HepG2 (cell line): ENCODE data around the gene B4GALT2. TPM values are rescaled to one million over a fixed set of nuclear protein-coding genes. Genes with fewer than 3 reads are reported as not detected.
A peak's percentile ranks its signal among the peaks of the same experiment; 100 is the strongest.

ENCODE experiments used
- CENPX ChIP-seq: sonication (generic); formaldehyde crosslinking; IDR thresholded peaks from 2 replicates; pipeline ENCODE4 v1.9.0; 2021; ENCODE audit warnings: mild to moderate bottlenecking, missing genetic modification reagents, moderate library complexity
- CTCF ChIP-seq: sonication (generic); formaldehyde crosslinking; IDR thresholded peaks from 2 replicates; pipeline ENCODE4 v1.5.0; 2020; ENCODE audit warnings: mild to moderate bottlenecking, missing genetic modification reagents, moderate library complexity
- FLYWCH1 ChIP-seq: sonication (generic); formaldehyde crosslinking; IDR thresholded peaks from 2 replicates; pipeline ENCODE4 v1.8.1; 2023; ENCODE audit warnings: mild to moderate bottlenecking, missing genetic modification reagents
- FOXM1 ChIP-seq: sonication (generic); formaldehyde crosslinking; IDR thresholded peaks from 2 replicates; pipeline ENCODE4 v1.5.0; 2020; ENCODE audit warnings: missing genetic modification reagents
- FOXP1 ChIP-seq, 2 experiments: fragments of 450-650 bp in 1 of 2; IDR thresholded peaks; 2 replicates each; pipeline ENCODE4 v1.6.1; 2017 to 2018; ENCODE audit warnings: antibody characterized with exemption in 1 of 2
- GTF2F1 ChIP-seq: fragments of 150-350 bp; IDR thresholded peaks from 2 replicates; pipeline ENCODE4 v1.6.1; 2014; ENCODE audit warnings: low read length
- HNRNPK ChIP-seq: fragments of 200-400 bp; formaldehyde crosslinking; IDR thresholded peaks from 2 replicates; pipeline ENCODE4 v1.6.1; 2018; ENCODE audit warnings: low read length, low read depth, moderate library complexity, mild to moderate bottlenecking; ENCODE audit not compliant: poor library complexity, severe bottlenecking
- KLF6 ChIP-seq: IDR thresholded peaks from 2 replicates; pipeline ENCODE4 v1.8.0; 2016; ENCODE audit warnings: missing biosample characterization, missing genetic modification reagents
- MEIS1 ChIP-seq: sonication (generic); formaldehyde crosslinking; IDR thresholded peaks from 2 replicates; pipeline ENCODE4 v1.9.0; 2021; ENCODE audit warnings: mild to moderate bottlenecking, missing genetic modification reagents, moderate library complexity, borderline replicate concordance
- NAIF1 ChIP-seq: sonication (generic); formaldehyde crosslinking; IDR thresholded peaks from 2 replicates; pipeline ENCODE4 v1.5.0; 2020; ENCODE audit warnings: mild to moderate bottlenecking, missing genetic modification reagents, borderline replicate concordance
- PBX2 ChIP-seq: IDR thresholded peaks from 2 replicates; pipeline ENCODE4 v1.6.1; 2016; ENCODE audit warnings: control low read depth
- PCBP2 ChIP-seq: fragments of 200-400 bp; formaldehyde crosslinking; optimal IDR thresholded peaks from 2 replicates; pipeline ENCODE3; 2018; ENCODE audit warnings: low read length, low read depth; ENCODE audit not compliant: poor library complexity, severe bottlenecking
- POGK ChIP-seq: sonication (generic); formaldehyde crosslinking; conservative IDR thresholded peaks from 2 replicates; pipeline ENCODE4 v1.8.0; 2022; ENCODE audit warnings: mild to moderate bottlenecking, moderate library complexity, missing genetic modification reagents
- RXRB ChIP-seq: IDR thresholded peaks from 2 replicates; pipeline ENCODE4 v1.6.1; 2016; ENCODE audit warnings: borderline replicate concordance, missing genetic modification reagents, missing compliant biosample characterization
- SMAD3 ChIP-seq: sonication (generic); formaldehyde crosslinking; IDR thresholded peaks from 2 replicates; pipeline ENCODE4 v1.4.0; 2020; ENCODE audit warnings: missing genetic modification reagents
- SMARCC2 ChIP-seq: fragments of 450-650 bp; IDR thresholded peaks from 2 replicates; pipeline ENCODE4 v1.6.1; 2017; ENCODE audit warnings: antibody characterized with exemption, mild to moderate bottlenecking
- SSRP1 ChIP-seq: IDR thresholded peaks from 2 replicates; pipeline ENCODE4 v1.6.1; 2016; ENCODE audit warnings: control low read depth
- ZFP36 ChIP-seq: fragments of 150-350 bp; IDR thresholded peaks from 2 replicates; pipeline ENCODE4 v1.6.1; 2018; ENCODE audit warnings: borderline replicate concordance, low read length, low read depth; ENCODE audit not compliant: partially characterized antibody
- polyA plus RNA-seq, 8 experiments: library from polyadenylated mRNA; depleted of rRNA in 3 of 8; stranded (reverse) in 7 of 8; unstranded in 1 of 8; fragments of >200 nt; fragmentation: Illumina TruSeq in 4 of 8; extraction: Trizol in 4 of 8; gene quantifications; 2 replicates each; pipeline versions ENCODE4 v1.2.1 to v1.2.3, GENCODE V29; 2011 to 2016; ENCODE audit warnings: low read depth in 4 of 8, missing spikeins in 1 of 8, mixed read lengths in 1 of 8; ENCODE audit not compliant: insufficient read depth in 1 of 8
- total RNA-seq, 5 experiments: library from RNA; depleted of rRNA; stranded (reverse); fragments of >200 nt; fragmentation: Illumina TruSeq; extraction: Trizol; gene quantifications; 2 replicates each; pipeline ENCODE4 v1.2.3, GENCODE V29; 2016; ENCODE audit warnings: low read depth in 1 of 5
- TF ChIP-seq, protein P1 (sequence below): sonication (generic); formaldehyde crosslinking; IDR thresholded peaks from 2 replicates; pipeline ENCODE4 v1.9.0; 2021; ENCODE audit warnings: missing genetic modification reagents, mild to moderate bottlenecking, borderline replicate concordance

The B4GALT2 gene
- total and polyA plus RNA-seq, 2 of the 13 experiments (the other 11 are each of a cell fraction or from before 2014, with no cell fraction given), result 41.9 to 78.0 TPM

- TF ChIP-seq SMARCC2 (no peak), FLYWCH1 (CRISPR knock-in tag) (0 out of 2 replicates have a peak, but pooled peaks have one; percentile 57), POGK (CRISPR knock-in tag) (no peak), SMAD3 (CRISPR knock-in tag) (no peak), CTCF (CRISPR knock-in tag) (peak; percentile 16; the same call in 1 of the 2 replicates), KLF6 (CRISPR knock-in tag) (no peak), CENPX (CRISPR knock-in tag) (no peak), NAIF1 (CRISPR knock-in tag) (no peak; the same call in 1 of the 2 replicates), HNRNPK (peak; percentile 33), PBX2 (no peak), FOXM1 (CRISPR knock-in tag) (no peak), ZFP36 (no peak), GTF2F1 (no peak), SSRP1 (CRISPR knock-in tag) (no peak), PCBP2 (no peak), MEIS1 (CRISPR knock-in tag) (no peak), RXRB (CRISPR knock-in tag) (no peak), FOXP1 (IDR thresholded peaks at IDR 0.05) (no peak), FOXP1 (CRISPR knock-in tag; IDR thresholded peaks at IDR 0.05) (0 out of 2 replicates have a peak, but pooled peaks have one; percentile 11)
- TF ChIP-seq, protein P1, sequence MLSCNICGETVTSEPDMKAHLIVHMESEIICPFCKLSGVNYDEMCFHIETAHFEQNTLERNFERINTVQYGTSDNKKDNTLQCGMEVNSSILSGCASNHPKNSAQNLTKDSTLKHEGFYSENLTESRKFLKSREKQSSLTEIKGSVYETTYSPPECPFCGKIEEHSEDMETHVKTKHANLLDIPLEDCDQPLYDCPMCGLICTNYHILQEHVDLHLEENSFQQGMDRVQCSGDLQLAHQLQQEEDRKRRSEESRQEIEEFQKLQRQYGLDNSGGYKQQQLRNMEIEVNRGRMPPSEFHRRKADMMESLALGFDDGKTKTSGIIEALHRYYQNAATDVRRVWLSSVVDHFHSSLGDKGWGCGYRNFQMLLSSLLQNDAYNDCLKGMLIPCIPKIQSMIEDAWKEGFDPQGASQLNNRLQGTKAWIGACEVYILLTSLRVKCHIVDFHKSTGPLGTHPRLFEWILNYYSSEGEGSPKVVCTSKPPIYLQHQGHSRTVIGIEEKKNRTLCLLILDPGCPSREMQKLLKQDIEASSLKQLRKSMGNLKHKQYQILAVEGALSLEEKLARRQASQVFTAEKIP (CRISPR knock-in tag), result no peak
Measured at GRCh38 chr1:43975249-43975961, 3.6 kb upstream of the B4GALT2 start (continued).
